Fibroblast of upper back skin (primary cell): ENCODE measurements around the gene B4GALT5.

Source experiments
- DNase-seq: peaks from one replicate; pipeline ENCODE4 v3.0.0-alpha.2; 2013

Gene B4GALT5

DNA sequence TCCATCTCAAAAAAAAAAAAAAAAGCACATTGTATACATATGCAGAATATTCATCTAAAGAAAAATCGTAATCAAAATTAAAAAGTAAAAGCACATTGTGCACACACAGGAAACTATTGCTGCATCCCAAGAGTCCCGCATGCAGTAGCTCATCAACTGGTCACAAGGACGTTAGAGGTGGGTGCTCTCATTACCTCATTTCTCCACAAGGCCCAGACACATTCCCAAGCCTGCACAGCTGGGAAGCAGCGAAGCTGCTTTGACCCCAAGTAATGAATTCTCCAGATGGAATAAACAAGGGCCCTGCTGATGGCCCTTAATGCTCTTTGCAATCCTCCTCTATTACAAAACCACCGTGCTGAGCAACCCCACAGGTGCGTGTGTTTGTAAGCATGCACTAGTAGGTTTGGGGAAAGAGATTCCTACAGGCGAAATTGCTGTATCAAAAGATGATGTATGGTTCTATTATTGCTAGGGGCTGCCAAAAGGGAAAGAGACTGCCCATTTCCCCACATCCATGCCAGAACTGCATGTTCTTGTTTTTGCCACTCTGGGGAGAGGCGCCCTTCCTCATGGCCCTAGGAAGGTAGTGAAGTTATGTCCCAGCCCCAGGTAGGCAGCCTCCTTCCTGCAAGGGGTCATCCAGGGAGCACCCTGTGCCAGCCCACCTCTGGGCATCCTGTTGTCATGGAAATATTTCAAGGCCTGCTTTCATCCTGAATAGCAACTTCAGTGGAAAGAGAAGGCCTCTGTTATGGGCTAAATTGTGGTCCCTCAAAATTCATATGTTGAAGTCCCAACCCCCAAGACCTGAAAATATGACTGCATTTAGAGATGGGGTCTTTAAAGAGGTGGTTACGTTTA lies 111.1 kb downstream of the B4GALT5 start:
- DNase-seq: no peak

DNA sequence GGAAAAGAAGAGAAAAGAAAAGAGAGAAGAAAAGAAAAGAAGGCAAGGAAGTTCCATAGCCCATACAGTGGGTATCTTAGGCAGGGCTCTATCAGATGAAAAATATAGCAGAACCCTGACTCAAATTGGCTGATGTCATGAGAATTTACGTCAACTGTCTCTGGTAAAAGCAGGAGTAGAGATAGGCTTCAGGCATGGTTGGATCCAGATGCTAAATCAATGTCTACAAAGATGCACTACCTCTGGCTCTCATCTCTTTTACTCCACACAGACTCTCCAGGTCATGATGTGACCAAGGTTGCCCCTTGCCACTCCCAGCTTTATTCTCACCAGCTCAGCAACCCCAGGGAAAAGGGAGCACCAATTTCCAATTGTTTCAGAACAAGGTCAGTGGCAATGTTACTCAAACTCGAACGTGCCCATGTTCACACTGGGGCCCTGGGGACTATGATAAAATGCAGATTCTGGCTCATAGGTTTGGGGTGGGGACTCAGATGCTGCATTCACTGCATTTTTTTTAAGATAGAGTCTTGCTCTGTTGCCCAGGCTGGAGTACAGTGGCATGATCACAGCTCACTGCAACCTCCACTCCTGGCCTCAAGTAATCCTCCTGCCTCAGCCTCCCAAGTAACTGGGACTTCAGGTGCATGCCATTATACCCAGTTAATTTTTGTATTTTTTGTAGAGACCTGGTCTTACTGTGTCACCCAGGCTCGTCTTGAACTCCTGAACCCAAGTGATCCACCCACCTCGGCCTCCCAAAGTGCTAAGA lies 112.3 kb downstream of the B4GALT5 start:
- DNase-seq: no peak

DNA sequence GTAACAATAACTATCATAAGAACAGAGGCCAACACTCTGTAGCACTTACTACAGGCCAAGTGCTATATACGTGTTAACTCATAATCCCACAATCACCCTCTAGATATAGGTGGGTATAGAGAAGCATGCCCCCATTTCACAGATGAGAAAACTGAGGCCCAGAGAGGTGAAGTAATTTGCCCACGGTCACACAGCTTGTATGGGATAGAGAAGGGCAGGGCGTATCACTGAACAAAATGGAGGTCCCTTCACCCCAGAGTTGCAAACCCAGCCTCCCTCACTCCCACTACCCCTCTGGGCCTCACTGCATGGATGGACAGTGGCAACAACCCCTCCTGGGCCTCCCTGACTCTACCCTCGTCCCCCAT lies 113.9 kb downstream of the B4GALT5 start:
- no peak for DNase-seq

DNA sequence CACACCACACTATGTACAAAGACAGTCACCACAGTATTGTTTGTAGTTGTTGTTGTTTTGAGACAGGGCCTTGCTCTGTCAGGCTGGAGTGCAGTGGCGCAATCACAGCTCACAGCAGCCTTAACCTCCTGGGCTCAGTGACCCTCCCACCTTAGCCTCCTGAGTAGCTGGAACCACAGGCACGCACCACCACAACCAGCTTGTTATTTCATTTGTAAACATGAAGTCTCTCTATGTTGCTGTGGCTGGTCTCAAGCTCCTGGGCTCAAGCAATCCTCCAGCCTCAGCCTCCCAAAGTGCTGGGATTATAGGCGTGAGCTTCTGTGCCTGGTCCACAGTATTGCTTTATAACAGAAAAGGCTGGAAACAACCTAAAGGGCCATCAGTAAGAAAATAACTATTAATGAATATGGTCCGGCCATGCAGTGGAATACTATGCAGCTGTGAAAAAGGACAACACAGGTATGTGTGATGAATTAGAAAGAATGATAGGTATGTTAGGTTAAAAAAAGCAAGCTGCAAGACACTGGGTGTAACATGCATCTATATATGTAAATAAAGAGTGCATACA lies 115.8 kb downstream of the B4GALT5 start:
- no peak for DNase-seq

DNA sequence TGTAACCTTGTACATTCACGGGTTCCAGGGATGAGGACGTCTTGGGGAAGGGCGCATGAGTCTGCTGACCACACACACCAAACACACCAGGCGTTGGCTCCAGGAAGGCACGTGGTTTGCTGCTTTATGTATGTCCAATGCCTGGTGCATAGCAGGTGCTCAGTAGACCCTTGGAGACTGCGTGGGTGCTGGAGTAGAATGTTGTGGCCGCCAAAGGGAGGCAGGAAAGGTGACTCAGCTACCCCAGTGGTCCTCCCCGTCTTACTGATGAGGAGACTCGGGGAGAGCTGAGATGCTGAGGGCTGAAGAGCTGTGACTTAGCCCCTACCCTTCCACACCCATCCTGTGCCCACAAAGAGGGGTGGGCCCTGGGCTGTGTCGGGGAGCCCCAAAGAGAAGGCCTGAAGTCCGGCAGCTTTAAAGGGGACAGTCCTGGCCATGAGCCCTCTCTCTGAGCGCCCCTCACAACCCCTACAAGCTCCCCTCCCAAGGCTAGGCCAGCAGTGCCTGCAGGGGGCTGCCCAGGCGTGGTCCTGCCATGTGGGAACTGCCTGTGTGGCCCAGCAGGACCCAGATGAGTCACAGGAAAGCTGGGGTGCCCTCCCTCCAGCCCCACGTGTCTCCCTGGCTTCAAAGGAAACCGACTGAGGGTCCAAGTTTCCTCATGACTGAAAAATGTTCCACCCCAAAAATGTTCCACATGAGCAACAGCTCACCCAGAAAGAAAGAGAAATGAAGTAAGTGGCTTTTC lies 117.7 kb downstream of the B4GALT5 start:
- peak; percentile 46 for DNase-seq

DNA sequence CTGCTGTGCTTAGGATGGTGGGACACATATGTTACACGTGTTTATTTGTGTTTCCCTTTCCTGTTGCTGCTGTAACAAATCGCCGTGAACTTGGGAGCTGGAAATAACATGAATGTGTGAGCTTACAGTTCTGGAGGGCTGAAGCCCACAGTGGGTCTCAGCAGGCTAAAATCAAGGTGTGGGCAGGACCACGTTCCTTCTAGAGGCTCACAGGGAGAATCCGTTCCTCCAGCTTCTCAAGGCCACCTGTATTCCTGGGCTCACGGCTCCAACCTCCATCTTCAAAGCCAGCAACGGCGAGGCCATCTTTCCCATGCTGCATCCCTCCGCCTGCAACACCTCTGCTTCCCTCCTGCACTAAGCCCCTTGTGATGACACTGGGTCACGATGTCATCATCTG lies 118.3 kb downstream of the B4GALT5 start:
- no peak for DNase-seq

DNA sequence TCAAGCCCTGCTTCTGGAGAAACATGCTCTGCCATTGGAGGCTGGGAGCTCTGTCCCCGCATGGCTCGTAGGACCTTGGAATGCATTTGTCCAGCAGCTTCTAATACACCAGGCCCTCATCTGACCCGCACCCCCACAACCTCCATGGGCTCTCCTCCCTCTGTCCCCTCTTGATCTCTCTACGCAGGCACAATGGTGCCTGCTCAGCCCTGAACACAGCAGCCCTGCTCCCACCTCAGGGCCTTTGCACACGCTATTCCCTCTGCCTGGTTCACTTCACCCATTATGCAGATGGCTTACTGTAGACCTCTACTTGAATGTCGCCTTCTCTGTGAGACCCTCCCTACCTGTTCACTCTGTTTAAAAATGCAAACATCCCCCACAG lies 118.8 kb downstream of the B4GALT5 start:
- DNase-seq: no peak

DNA sequence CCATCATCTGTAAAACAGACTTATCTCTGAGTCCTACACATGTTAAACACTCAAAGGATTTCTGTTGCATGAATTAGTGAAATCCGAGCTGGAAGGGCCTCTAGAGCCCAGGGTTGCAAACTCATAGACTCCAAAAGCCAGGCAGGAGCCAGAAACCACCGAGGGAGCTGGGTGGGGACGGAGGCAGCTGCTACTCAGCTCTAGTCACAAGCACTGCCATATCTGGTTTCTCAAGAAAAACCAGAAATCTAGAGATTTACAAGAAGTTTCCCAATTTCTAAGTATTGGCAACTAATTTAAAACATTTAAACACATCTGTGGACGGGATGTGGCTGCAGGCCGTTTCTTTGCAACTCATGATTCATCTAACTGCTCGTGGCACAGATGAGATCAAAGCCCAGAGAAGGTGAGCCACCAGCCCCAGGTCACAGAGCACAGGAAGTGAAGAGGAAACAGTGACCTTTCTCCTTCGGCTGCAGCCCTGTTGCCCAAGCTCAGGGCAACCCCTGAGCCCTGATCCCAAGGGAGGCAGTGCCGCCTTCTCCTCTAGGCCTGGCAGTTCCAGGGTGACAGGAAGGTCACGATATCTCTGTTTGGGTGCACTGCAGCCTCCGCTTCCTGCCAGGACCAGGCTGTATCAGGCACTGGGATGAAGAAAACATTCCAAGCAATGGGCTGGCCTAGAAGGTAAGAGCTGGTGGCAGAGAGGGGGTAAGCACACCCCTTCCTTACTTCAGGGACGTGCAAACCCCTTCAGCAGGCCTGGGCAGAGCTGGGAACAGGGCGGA lies 119.3 kb downstream of the B4GALT5 start:
- peak; percentile 74 for DNase-seq

DNA sequence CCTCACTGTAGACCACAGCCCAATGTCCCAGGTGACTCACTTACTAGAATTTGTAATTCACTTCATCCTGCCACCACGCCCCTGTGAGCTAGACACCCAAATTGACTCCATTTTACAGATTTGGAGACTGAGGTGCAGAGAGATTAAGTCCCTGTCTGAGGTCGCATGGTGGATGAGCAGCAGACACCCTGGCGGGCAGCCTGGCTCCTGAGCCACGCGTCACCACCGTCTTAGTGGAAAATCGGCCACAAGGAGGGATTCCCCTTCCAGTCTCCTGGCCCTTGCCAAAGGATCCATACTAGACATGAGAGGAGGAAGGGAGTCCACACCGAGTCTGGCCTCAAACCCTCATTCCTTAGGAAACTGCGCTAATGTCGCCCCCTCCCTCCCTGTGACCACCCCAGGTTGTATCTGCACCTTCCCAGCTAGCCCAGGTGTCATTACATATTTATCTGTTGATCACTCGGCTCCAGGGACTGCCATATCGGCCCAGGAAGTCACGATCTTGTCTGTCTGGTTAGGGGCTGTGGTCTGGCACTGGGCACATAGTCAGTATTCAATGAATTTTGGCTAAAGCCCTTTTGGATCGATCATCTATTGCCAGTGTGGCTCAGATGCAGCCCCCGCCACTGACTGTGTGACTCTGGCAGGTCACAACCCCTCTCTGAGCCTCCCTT lies 120.1 kb downstream of the B4GALT5 start:
- DNase-seq: no peak

DNA sequence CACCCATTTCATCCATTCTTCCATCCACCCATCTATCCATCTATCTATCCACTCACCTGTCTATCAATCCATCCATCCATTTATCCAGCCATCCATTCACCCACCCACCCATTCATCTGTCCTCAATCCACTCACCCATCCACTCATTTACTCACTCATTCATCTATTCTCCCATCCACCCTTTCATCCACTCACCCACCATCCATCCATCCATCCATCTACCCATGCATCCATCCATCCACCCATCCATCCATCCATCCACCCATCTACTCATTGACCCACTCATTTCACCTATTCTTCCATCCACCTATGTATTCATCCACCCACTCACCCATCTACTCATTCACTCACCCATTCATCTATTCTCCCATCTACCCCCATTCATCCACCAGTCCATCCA lies 121.6 kb downstream of the B4GALT5 start:
- DNase-seq: no peak

DNA sequence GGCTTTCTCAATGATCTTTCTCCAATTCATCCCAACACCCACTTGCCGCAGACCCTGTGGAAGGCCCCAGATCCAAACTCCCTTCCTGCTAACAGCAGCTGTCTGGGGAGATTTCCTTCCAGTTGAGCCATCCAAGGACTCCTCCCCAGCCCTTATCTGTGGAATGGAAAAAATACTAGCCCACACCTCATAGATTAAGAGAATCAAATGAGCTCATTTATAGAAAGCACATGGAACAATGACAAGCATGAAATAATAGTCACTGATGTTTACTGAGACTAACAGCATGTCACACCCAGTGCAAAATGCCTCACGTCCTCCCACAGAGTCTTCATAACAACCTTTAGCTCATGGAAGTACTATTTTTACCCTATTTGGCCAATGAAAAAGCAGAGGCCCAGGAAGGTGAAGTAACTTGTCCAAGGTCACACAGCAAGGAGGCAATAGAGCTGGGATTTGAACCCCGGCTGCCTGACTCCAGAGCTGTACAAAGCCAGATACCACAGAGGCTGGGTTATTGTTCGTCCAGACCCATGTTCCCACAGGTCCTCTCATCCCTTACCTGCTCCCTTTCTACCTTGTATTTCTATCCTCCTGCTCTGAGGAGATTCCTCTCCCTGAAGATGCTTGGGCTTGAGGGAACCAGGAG lies 122.3 kb downstream of the B4GALT5 start:
- no peak for DNase-seq

DNA sequence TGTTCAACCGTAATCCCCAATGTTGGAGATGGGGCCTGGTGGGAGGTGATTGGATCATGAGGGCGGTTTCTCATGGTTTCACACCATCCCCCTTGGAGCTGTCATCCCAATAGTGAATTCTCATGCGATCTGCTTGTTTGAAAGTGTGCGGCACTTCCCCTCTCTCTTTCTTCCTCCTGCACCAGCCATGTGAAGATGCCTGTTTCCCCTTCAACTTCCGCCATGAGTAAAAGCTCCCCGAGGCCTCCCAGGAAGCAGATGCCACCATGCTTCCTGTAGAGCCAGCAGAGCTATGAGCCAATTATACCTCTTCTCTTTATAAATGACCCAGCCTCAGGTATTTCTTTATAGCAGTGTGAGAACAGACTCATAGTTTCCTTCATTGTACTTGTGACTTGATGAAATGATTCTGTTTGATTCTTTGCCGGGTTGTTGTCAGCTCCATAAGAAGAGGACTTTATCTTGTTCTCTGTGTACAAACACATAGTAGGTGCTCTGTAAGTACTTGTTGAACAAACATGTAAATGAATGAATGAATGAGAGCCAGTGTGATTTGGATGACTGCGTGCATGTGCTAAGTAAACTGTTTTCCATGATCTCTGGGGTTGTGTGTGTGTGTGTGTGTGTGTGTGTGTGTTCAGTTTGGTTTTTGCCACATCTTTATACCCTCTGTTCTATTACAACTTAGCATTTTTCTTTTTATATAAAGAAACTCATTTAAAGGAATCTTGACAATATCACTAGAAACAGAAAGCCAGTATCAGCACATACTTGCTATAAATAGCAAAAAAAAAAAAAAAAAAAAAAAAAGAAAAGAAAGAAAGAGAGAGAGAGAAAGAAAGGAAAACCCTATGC lies 123.3 kb downstream of the B4GALT5 start:
- DNase-seq: no peak

DNA sequence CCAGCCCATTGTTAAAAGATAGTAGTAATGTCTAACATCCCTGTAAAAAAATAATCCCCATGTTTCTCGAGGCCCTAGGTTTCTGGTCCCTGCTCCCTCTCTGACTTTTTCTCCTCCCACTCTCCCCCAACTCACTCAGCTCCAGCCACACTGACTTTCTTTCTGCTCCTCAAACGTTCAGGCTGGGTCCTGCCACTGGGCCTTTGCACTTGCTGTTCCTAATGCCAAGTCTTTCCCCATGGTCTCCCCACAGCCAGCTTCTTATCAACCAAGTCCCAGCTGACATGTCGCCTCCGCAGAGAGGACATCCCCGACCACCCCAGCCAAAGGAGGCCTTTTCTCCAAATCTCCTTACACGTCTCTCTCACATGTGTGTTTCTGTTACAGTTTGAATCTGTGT lies 123.9 kb downstream of the B4GALT5 start:
- no peak for DNase-seq

DNA sequence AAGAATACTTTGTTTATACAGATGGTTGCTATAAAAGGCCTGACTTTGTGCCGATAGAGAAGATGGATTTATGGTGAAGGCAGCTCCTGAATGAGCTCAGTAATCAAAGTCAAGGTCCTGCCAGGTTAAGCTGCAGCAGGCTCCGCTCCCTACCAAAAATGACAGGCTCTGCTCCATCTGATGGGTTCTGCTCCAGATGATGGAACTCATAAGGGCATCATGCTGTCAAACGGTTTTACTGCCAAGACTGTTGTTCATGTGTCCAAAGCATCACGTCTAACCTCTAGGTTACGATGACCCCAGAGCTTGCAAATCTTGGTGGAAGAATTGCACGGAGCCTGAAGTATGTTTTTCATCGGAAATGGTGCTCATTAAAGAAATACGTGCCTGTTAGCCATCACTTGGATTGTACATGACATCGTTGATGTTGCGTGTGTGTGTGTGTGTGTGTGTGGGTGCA lies 126.5 kb downstream of the B4GALT5 start:
- DNase-seq: peak; percentile 65

DNA sequence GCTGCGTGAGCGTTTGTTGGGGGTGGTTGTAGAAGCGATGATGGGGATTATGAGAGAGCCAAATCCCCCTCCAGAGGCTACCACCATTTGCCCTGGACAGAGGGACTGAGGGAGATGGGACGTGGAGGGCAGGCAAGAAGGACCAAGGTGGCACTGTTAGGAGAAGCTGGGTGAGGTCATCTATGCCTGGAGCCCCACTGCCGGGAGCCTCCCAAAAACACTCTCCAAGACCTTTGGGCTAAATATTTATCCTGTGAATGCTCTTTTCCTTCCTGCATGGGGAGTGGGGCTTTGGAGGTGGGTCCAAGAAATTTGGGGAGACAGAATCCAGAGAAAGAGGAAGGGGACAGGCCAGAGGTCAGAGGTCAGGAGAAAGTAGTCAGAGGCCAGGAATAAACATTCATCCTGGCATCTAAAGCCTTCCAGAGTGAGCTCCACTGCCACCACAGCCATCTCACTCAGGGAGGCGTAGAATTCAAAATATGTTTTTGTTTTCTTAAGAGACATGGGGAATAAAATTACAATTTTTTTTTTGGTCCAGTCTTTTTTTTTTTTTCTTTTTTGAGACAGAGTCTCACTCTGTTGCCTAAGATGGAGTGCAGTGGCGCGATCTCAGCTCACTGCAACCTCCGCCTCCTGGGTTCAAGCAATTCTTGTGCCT lies 128.0 kb downstream of the B4GALT5 start:
- DNase-seq: no peak

DNA sequence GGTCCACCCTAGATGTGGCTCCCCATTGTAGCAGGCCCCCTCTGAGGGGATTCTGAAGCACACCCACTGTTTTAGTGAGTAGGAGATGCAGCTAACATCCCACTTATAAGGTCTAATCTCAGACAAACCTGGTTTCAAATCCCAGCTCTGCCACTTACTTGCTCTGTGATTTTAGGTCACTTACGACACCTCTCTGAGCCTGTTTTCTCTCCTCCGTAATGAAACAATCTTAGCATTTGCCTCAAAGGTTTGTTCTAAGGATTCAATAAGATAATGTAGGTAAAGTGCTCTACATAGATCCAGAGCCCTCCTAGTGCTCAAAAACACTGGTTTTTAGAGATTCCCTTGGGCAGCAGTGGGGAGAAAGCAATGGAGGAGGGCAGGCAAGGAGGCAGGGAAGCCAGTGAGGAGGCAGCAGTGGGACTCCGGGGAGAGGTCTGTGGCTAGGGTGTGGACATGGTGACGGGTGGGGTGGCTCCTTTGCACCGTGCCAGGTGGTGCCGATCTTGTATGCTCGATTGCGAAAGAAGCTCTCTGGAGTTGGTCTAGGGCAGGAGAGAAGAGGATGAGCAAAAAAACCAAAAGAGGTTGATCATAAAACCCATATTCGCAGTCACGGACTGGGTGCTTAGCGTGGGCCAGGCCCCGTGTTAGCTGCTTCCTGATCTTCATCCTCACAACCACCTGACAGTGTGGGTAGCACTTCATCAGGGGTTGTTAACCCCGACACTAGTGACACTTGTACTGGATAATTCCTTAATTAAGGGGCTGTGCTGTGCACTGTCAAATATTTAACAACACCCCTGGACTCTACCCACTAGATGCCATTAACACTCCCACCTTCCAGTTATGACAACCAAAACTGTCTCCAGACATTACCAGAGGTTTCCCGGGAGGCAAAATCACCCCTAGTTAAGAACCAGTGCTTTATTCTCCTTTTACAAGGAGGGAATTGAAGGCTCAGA lies 129.0 kb downstream of the B4GALT5 start:
- DNase-seq: no peak

DNA sequence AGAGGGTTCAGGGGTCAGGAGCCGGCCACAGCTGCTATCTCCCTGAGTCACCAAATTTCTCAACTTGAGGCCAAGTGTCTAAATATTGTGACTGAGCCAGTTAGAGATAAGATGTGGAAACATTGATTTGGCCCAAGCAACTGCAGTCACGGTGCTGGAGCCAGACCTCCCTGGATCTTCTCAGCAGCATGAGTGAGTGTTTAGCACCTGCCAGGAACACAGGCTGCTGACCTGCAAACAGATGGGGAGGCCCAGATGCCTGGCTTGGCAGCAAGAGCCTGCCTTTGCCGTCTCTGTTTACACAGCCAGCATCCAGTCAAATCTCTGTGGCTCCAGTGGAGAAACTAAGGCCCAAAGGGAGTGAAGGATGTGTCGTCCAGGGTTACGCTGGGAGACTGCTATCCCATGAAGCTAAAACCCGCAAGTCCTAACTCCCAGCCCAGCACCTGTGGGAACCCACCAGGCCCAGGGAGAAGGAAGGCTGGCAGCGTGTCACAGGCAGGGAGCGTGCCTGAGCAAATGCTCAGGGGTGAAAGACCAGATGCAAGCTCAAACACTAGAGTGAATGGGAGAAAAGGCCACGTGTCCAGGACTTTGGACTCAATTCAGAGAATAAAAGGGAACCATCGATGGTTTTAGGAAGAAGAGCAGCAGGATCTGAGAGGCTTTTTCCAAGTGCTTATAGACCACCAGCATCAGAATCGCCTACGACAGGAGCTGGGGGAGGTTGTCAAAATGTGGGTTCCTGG lies 129.8 kb downstream of the B4GALT5 start:
- DNase-seq: peak; percentile 70

DNA sequence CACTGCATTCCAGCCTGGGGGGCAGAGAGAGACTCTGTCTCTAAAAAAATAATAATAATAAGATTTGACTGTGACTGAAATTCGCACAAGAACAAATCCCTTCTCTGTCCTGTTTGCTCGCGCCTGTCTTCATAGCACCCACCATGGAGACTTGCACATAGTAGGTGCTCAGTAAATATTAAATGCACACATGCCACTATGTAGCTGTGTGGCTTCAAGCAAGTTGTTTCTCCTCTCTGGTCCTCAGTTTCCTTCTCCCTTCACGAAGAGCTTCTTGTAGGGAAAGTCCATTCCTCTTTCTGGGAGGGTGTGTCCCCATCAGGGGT lies 130.4 kb downstream of the B4GALT5 start:
- DNase-seq: no peak
